DMS53 (cell line): ENCODE data around the gene CHI3L2.

Experiments used
- DNase-seq: peaks from one replicate; lab custom pipeline; 2025; lab: John Stamatoyannopoulos, UW

Gene CHI3L2

GRCh38 chr1:111227434-111227833, at the start of gene CHI3L2:
Gene CHI3L2, plus strand, starts transcription at chr1:111227713. Its CDS starts 17 bp downstream, at chr1:111227730.
- no peak for DNase-seq

GRCh38 chr1:111179968-111180533, 47.5 kb upstream of the CHI3L2 start:
- DNase-seq: peak; percentile 81

GRCh38 chr1:111182052-111182451, 45.5 kb upstream of the CHI3L2 start:
- no peak for DNase-seq

GRCh38 chr1:111183308-111184069, 44.0 kb upstream of the CHI3L2 start:
- no peak for DNase-seq

GRCh38 chr1:111184663-111185062, 42.9 kb upstream of the CHI3L2 start:
- no peak for DNase-seq

- no peak for DNase-seq
These were observed 36.5 kb upstream of the CHI3L2 start for GRCh38 chr1:111190931-111191451.

GRCh38 chr1:111191496-111191895, 36.0 kb upstream of the CHI3L2 start:
- no peak for DNase-seq

GRCh38 chr1:111192074-111192473, 35.4 kb upstream of the CHI3L2 start:
- no peak for DNase-seq

- no peak for DNase-seq
These were observed 34.6 kb upstream of the CHI3L2 start for GRCh38 chr1:111192658-111193519.

- DNase-seq: no peak
These were observed 33.6 kb upstream of the CHI3L2 start for GRCh38 chr1:111193712-111194480.

- DNase-seq: no peak
These were observed 32.4 kb upstream of the CHI3L2 start for GRCh38 chr1:111195002-111195684.

- no peak for DNase-seq
These were observed 31.3 kb upstream of the CHI3L2 start for GRCh38 chr1:111196213-111196612.

- no peak for DNase-seq
These were observed 29.8 kb upstream of the CHI3L2 start for GRCh38 chr1:111197598-111198284.

- no peak for DNase-seq
These were observed 28.7 kb upstream of the CHI3L2 start for GRCh38 chr1:111198836-111199235.

- no peak for DNase-seq
These were observed 28.2 kb upstream of the CHI3L2 start for GRCh38 chr1:111199329-111199728.

GRCh38 chr1:111199881-111200801, 27.4 kb upstream of the CHI3L2 start, which contains the start of gene DENND2D:
Gene DENND2D, minus strand, starts transcription at chr1:111200646. Its CDS starts 187 bp downstream, at chr1:111200459.
- DNase-seq: no peak

- no peak for DNase-seq
These were observed 26.7 kb upstream of the CHI3L2 start for GRCh38 chr1:111200802-111201161.

- no peak for DNase-seq
These were observed 26.0 kb upstream of the CHI3L2 start for GRCh38 chr1:111201275-111202090.

GRCh38 chr1:111202366-111202706, 25.2 kb upstream of the CHI3L2 start:
- peak; percentile 35 for DNase-seq
